Spleen (tissue), 7 donors: Measurements from ENCODE around the gene KCNQ5.

ENCODE experiments used
- POLR2A ChIP-seq, 3 donors: fragments of 450-650 bp; IDR thresholded peaks; one replicate each; pipeline ENCODE4 v1.5.1; 2017; ENCODE audit warnings: antibody characterized with exemption in 3 of 3, mild to moderate bottlenecking in 1 of 3
- TF ChIP-seq, protein P1 (sequence below), 11 experiments: fragments of 200-600 bp in 7 of 11; fragments of 450-650 bp in 4 of 11; sonication (generic) in 4 of 11; IDR thresholded peaks in 8 of 11; conservative IDR thresholded peaks in 3 of 11; 1 replicate in 7 of 11; 2 replicates in 4 of 11; pipeline versions ENCODE4 v1.4.0 to v1.8.0; 2016 to 2021; ENCODE audit warnings: antibody characterized with exemption in 11 of 11, inconsistent platforms in 4 of 11, mild to moderate bottlenecking in 1 of 11
- donor health status: DM: no; HTN: no; CAD: no; lungs with moderate emphysema.
- donor health status: DM: no; HTN: no; CAD: no.
- donor health status: DM: no; HTN: no; CAD: no.

DNA sequence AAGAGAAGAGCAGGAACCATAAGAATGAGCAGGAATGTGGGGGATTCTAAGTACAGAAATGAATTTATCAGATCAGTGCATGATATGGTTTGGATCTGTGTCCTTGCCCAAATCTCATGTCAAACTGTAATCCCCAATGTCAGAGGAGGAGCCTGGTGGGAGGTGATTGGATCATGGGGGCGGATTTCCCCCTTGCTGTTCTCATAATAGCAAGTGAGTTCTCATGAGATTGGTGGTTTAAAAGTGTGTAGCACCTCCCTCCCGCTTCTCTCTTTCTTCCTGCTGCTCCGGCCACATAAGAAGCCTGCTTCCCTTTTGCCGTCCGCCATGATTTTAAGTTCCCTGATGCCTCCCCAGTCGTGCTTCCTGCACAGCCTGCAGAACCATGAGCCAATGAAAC is 554.2 kb downstream of the KCNQ5 start:
- TF ChIP-seq, protein P1, sequence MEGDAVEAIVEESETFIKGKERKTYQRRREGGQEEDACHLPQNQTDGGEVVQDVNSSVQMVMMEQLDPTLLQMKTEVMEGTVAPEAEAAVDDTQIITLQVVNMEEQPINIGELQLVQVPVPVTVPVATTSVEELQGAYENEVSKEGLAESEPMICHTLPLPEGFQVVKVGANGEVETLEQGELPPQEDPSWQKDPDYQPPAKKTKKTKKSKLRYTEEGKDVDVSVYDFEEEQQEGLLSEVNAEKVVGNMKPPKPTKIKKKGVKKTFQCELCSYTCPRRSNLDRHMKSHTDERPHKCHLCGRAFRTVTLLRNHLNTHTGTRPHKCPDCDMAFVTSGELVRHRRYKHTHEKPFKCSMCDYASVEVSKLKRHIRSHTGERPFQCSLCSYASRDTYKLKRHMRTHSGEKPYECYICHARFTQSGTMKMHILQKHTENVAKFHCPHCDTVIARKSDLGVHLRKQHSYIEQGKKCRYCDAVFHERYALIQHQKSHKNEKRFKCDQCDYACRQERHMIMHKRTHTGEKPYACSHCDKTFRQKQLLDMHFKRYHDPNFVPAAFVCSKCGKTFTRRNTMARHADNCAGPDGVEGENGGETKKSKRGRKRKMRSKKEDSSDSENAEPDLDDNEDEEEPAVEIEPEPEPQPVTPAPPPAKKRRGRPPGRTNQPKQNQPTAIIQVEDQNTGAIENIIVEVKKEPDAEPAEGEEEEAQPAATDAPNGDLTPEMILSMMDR (IDR thresholded peaks at IDR 0.05 in 8 of 11, conservative IDR thresholded peaks at IDR 0.05 in 3 of 11): no peak
- no peak for TF ChIP-seq POLR2A (IDR thresholded peaks at IDR 0.05)
